GM19438 (cell line): ENCODE results near the gene MEF2C.

Experiments used
- ATAC-seq: cut with Tn5 transposase; IDR thresholded peaks from one replicate; pipeline ENCODE4 v1.9.1; 2021; ENCODE audit warnings: low read depth; ENCODE audit not compliant: unreplicated experiment

Gene MEF2C

DNA sequence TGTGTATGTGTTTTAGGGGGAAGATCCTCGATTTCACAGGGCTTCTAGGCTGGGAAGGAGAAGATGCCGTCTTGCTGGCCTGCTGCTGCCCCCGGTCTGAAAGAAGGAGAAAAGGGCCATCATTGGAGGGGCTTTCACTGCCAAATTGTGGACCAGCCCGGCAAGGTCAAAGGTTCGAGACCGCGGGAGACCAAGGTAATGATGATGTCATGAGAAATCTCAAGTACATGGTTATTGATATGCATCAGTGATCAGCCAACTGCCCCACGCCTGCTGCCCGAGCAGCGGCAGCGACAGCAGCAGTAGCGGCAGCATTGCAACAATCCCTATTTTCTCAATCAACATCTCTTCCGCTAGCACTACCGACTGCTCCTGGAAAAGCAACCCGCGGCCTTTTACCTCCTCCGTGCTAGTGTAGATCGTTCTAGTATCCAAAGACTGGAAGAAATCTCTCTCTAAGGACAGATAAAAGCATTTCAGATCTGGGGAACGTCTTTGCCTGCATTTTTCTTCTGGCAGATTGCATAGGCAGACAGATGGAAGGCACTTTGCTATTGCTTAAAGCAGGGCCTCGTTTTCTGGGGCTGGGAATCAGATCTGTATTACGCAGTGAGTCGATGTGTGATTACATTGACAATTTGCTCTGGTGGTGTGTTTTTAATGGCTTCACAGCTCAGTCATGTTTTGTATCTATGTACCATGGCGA lies 215.3 kb downstream of the MEF2C start:
- ATAC-seq, result no peak
